K562 (cell line): ENCODE measurements around the gene ALDOC. TPM values are rescaled to one million over a fixed set of nuclear protein-coding genes. Genes with fewer than 3 reads are reported as not detected.

ENCODE experiments used
- C11orf30 ChIP-seq: fragments of 450-650 bp; IDR thresholded peaks from 2 replicates; pipeline ENCODE4 v1.6.1; 2016; ENCODE audit warnings: low read depth, mild to moderate bottlenecking
- DMBX1 ChIP-seq: fragments of 250-450 bp; sonication (Bioruptor Pico); IDR thresholded peaks from 2 replicates; pipeline ENCODE4 v1.8.0; 2022; ENCODE audit warnings: inconsistent platforms, mild to moderate bottlenecking, moderate library complexity, borderline replicate concordance
- ETV5 ChIP-seq: sonication (generic); formaldehyde crosslinking; IDR thresholded peaks from 2 replicates; pipeline ENCODE4 v1.4.0; 2020; ENCODE audit warnings: low read depth, mild to moderate bottlenecking, missing genetic modification reagents
- FIP1L1 ChIP-seq: fragments of 200-400 bp; formaldehyde crosslinking; IDR thresholded peaks from 2 replicates; pipeline ENCODE4 v1.6.1; 2018; ENCODE audit warnings: mild to moderate bottlenecking, low read depth, low read length; ENCODE audit not compliant: poor library complexity, severe bottlenecking
- FOXK1 ChIP-seq: sonication (generic); formaldehyde crosslinking; IDR thresholded peaks from 2 replicates; pipeline ENCODE4 v1.8.0; 2022; ENCODE audit warnings: missing genetic modification reagents, mild to moderate bottlenecking, borderline replicate concordance
- FOXM1 ChIP-seq, 2 experiments: fragments of 450-650 bp in 1 of 2; sonication (generic) in 1 of 2; formaldehyde crosslinking in 1 of 2; IDR thresholded peaks; 2 replicates each; pipeline versions ENCODE4 v1.6.1 to v1.9.0; 2017 to 2022; ENCODE audit warnings: low read depth in 2 of 2, mild to moderate bottlenecking in 2 of 2, missing genetic modification reagents in 1 of 2, moderate library complexity in 1 of 2
- MAFF ChIP-seq: IDR thresholded peaks from 2 replicates; pipeline ENCODE4 v1.6.1; 2012; ENCODE audit warnings: low read length, improper control_type of control experiment
- MED1 ChIP-seq: sonication (generic); formaldehyde crosslinking; IDR thresholded peaks from 2 replicates; pipeline ENCODE4 v1.8.1; 2023; ENCODE audit warnings: missing genetic modification reagents, borderline replicate concordance
- NR2C1 ChIP-seq, 2 experiments: fragments of 450-650 bp; IDR thresholded peaks; 2 replicates each; pipeline ENCODE4 v1.6.1; 2017; ENCODE audit warnings: mild to moderate bottlenecking in 2 of 2, antibody characterized with exemption in 1 of 2, inconsistent platforms in 1 of 2, missing compliant biosample characterization in 1 of 2, missing genetic modification characterization in 1 of 2
- SNIP1 ChIP-seq: fragments of 450-650 bp; IDR thresholded peaks from 2 replicates; pipeline ENCODE4 v1.7.1; 2017; ENCODE audit warnings: low read depth, mild to moderate bottlenecking
- polyA plus RNA-seq, 8 experiments: library from polyadenylated mRNA; depleted of rRNA in 4 of 8; stranded (reverse) in 5 of 8; unstranded in 3 of 8; fragments of >200 nt; fragmentation: Nextera tagmentation in 2 of 8; fragmentation: Illumina TruSeq in 1 of 8; extraction: Ambion mirVana in 2 of 8; extraction: Trizol in 1 of 8; gene quantifications; 2 replicates each; pipeline versions ENCODE4 v1.2.1 to v1.2.3, GENCODE V29; 2011 to 2014; ENCODE audit warnings: inconsistent platforms in 1 of 8, missing spikeins in 1 of 8
- total RNA-seq, 7 experiments: library from RNA; depleted of rRNA in 6 of 7; stranded (reverse); fragments of >200 nt in 6 of 7; fragmentation: Illumina TruSeq in 2 of 7; extraction: Trizol in 2 of 7; gene quantifications; 2 replicates each; pipeline versions ENCODE4 v1.2.1 to v1.2.3, GENCODE V29; 2011 to 2021; ENCODE audit warnings: low replicate concordance in 1 of 7
- TF ChIP-seq, protein P1 (sequence below), 3 experiments: fragments of 200-800 bp in 1 of 3; sonication (Bioruptor generic) in 1 of 3; sonication (generic) in 1 of 3; formaldehyde crosslinking in 1 of 3; IDR thresholded peaks; 2 replicates each; pipeline versions ENCODE4 v1.6.1 to v1.8.0; 2016 to 2022; ENCODE audit warnings: mild to moderate bottlenecking in 2 of 3, missing compliant biosample characterization in 2 of 3, missing genetic modification characterization in 2 of 3, missing genetic modification reagents in 1 of 3
- TF ChIP-seq, protein P2 (sequence below): fragments of 450-650 bp; IDR thresholded peaks from 2 replicates; pipeline ENCODE4 v1.7.1; 2018; ENCODE audit warnings: mild to moderate bottlenecking, low read depth; ENCODE audit not compliant: partially characterized antibody
- TF ChIP-seq, protein P3 (sequence below): sonication (generic); formaldehyde crosslinking; IDR thresholded peaks from 2 replicates; pipeline ENCODE4 v1.9.0; 2022; ENCODE audit warnings: mild to moderate bottlenecking, missing genetic modification reagents
- TF ChIP-seq, protein P4 (sequence below): fragments of 250-450 bp; sonication (Bioruptor Pico); IDR thresholded peaks from 2 replicates; pipeline ENCODE4 v1.8.0; 2022; ENCODE audit warnings: inconsistent platforms, mild to moderate bottlenecking, moderate library complexity, borderline replicate concordance
- TF ChIP-seq, protein P5 (sequence below): fragments of 450-650 bp; formaldehyde crosslinking; IDR thresholded peaks from 2 replicates; pipeline ENCODE4 v1.4.0; 2020; ENCODE audit warnings: mild to moderate bottlenecking, moderate library complexity
- TF ChIP-seq, protein P6 (sequence below): fragments of 450-650 bp; IDR thresholded peaks from 2 replicates; pipeline ENCODE4 v1.6.1; 2016; ENCODE audit warnings: missing biosample characterization, missing genetic modification characterization

Gene ALDOC
- total and polyA plus RNA-seq, 9 of the 15 experiments (the other 6 are each of a cell fraction or from before 2014, with no cell fraction given), result 43.2 to 263 (median 99.2) TPM

DNA sequence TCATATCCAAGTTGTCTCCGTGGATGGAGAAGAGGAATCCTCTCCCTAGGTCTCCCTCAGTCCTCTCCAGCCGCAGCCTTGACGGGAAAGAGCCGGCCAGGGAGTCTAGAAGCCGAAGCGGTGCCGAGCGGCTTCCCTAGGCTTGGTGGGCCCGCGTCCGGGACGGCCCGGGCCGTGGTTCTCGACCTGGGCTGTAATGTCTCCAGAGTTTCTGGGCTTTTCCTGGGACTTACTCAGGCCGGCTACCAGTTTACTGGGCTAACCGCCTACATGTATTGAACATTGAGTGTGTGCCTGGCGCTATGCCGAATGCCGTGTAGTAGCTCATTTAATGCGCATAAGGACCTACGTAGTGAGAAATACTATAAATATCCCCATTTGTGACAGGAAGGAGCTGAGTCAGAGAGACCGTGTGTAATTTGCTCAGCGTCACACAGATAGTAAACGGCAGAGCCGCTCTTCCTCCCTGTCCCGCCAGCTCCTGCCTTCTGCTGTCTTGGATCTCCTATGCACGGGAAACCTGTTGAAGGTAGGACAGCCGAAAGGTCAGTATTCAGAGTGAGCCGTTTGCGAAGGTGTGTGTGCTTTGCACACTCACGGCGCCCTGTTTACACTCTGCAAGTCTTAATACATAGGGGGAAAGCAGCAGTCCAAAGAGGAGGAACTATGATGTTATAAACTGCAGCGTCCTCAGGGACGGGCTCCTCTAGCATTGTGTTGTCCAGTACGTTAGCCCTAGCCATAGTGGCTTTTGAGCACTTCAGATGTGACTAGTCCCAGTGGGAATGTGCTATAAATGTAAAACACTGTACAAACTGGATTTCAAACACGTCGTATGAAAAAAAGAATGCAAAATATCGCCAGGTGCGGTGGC, 22.9 kb upstream of the ALDOC start (continued):
- no peak for TF ChIP-seq MED1
- TF ChIP-seq SNIP1, result no peak
- TF ChIP-seq, protein P1, sequence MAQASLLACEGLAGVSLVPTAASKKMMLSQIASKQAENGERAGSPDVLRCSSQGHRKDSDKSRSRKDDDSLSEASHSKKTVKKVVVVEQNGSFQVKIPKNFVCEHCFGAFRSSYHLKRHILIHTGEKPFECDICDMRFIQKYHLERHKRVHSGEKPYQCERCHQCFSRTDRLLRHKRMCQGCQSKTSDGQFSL (CRISPR knock-in tag; IDR thresholded peaks at IDR 0.05), result no peak
- TF ChIP-seq, protein P1 (tag; IDR thresholded peaks at IDR 0.05), result no peak
- peak; percentile 55; the same call in 1 of the 2 replicates for TF ChIP-seq FOXK1 (CRISPR knock-in tag)
- peak; percentile 65 for TF ChIP-seq C11orf30
- TF ChIP-seq, protein P2, sequence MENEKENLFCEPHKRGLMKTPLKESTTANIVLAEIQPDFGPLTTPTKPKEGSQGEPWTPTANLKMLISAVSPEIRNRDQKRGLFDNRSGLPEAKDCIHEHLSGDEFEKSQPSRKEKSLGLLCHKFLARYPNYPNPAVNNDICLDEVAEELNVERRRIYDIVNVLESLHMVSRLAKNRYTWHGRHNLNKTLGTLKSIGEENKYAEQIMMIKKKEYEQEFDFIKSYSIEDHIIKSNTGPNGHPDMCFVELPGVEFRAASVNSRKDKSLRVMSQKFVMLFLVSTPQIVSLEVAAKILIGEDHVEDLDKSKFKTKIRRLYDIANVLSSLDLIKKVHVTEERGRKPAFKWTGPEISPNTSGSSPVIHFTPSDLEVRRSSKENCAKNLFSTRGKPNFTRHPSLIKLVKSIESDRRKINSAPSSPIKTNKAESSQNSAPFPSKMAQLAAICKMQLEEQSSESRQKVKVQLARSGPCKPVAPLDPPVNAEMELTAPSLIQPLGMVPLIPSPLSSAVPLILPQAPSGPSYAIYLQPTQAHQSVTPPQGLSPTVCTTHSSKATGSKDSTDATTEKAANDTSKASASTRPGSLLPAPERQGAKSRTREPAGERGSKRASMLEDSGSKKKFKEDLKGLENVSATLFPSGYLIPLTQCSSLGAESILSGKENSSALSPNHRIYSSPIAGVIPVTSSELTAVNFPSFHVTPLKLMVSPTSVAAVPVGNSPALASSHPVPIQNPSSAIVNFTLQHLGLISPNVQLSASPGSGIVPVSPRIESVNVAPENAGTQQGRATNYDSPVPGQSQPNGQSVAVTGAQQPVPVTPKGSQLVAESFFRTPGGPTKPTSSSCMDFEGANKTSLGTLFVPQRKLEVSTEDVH, result peak; percentile 51
- TF ChIP-seq, protein P3, sequence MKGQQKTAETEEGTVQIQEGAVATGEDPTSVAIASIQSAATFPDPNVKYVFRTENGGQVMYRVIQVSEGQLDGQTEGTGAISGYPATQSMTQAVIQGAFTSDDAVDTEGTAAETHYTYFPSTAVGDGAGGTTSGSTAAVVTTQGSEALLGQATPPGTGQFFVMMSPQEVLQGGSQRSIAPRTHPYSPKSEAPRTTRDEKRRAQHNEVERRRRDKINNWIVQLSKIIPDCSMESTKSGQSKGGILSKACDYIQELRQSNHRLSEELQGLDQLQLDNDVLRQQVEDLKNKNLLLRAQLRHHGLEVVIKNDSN, result no peak
- TF ChIP-seq NR2C1 (IDR thresholded peaks at IDR 0.05), result no peak
- TF ChIP-seq NR2C1 (tag; IDR thresholded peaks at IDR 0.05), result no peak
- TF ChIP-seq, protein P4, sequence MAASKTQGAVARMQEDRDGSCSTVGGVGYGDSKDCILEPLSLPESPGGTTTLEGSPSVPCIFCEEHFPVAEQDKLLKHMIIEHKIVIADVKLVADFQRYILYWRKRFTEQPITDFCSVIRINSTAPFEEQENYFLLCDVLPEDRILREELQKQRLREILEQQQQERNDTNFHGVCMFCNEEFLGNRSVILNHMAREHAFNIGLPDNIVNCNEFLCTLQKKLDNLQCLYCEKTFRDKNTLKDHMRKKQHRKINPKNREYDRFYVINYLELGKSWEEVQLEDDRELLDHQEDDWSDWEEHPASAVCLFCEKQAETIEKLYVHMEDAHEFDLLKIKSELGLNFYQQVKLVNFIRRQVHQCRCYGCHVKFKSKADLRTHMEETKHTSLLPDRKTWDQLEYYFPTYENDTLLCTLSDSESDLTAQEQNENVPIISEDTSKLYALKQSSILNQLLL (CRISPR knock-in tag), result no peak
- no peak for TF ChIP-seq MAFF
- no peak for TF ChIP-seq FIP1L1
- TF ChIP-seq DMBX1 (CRISPR knock-in tag), result no peak
- TF ChIP-seq ETV5 (CRISPR knock-in tag), result no peak
- TF ChIP-seq, protein P5, sequence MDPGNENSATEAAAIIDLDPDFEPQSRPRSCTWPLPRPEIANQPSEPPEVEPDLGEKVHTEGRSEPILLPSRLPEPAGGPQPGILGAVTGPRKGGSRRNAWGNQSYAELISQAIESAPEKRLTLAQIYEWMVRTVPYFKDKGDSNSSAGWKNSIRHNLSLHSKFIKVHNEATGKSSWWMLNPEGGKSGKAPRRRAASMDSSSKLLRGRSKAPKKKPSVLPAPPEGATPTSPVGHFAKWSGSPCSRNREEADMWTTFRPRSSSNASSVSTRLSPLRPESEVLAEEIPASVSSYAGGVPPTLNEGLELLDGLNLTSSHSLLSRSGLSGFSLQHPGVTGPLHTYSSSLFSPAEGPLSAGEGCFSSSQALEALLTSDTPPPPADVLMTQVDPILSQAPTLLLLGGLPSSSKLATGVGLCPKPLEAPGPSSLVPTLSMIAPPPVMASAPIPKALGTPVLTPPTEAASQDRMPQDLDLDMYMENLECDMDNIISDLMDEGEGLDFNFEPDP (CRISPR knock-in tag), result no peak
- TF ChIP-seq, protein P6, sequence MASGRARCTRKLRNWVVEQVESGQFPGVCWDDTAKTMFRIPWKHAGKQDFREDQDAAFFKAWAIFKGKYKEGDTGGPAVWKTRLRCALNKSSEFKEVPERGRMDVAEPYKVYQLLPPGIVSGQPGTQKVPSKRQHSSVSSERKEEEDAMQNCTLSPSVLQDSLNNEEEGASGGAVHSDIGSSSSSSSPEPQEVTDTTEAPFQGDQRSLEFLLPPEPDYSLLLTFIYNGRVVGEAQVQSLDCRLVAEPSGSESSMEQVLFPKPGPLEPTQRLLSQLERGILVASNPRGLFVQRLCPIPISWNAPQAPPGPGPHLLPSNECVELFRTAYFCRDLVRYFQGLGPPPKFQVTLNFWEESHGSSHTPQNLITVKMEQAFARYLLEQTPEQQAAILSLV (tag), result no peak
- TF ChIP-seq FOXM1 (IDR thresholded peaks at IDR 0.05; ENCODE audit: low read depth), result no peak; the same call in 1 of the 2 replicates
- TF ChIP-seq FOXM1 (CRISPR knock-in tag; IDR thresholded peaks at IDR 0.05; ENCODE audit: low read depth), result no peak
